HG03521 (cell line): Measurements from ENCODE around the gene TXNDC17.
"Not testable (repeated sequence)": the region's sequence is repeated elsewhere in the genome, so short reads cannot be mapped to it uniquely, and the experiment has no call there.

Source experiments
- ATAC-seq: cut with Tn5 transposase; IDR thresholded peaks from one replicate; pipeline ENCODE4 v1.9.1; 2021; ENCODE audit warnings: mild to moderate bottlenecking, moderate library complexity; ENCODE audit not compliant: unreplicated experiment

TXNDC17 gene

GRCh38 chr17:6682339-6682738, 41.5 kb downstream of the TXNDC17 start:
- ATAC-seq, result no peak

DNA sequence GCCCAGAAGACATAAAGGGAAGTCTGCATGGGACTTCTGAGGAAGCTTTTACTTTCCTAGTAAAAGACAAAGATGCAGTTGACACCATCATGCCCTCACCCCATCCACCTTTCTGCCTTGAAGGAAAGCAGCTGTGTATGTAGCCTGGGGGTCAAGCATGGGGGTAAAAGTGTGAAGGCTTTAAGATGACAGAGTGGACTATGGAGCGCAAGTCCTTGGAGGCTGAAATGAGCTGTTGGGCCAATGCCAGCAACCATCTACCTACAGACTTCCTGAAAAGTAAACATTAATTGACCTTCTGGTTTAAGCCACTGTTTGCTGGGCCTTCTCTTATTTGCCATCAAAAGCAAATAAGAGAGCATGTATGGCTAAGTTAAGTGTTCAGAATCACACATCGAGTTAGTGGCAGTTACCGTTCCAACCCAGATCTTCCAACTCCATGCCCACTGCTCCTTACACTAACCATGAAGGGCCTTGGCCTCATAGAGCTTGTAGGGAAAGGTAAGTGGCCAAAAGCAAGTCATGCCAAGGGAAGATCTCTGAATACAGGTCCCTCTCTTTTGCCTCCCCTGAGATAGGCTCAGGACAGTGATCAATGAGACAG, 42.3 kb downstream of the TXNDC17 start:
- ATAC-seq, result no peak

DNA sequence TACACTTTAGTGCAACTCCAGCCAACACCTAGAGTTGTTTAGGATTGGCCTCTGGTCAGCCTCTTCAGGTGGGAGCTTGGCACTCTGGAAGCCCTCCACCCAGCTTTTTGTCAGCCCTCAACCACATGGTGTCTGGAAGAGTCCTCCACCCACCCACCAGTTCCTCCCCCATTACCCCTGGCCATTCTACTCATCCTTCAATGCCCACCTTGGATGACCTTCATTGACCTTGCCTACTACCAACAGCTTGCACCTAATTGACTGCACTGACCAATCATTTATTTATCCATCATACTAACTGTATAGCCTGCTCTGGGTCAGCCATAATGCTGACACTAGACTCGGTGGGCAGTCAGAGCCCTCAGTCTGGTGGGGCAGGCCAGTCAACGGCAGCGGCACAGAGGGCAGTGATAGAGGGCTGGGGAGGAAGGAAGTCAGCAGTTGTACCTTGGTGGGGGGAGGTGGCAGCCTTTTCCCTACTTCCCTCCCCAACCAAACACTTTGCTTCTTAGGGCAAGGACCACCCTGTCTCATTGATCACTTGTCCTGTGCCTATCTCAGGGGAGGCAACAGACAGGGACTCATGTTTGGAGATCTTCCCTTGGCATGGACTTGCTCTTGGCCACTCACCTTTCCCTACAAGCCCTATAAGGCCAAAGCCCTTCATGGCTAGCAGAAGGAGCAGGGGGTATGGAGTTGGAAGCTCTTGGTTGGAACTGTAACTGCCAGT, 43.0 kb downstream of the TXNDC17 start:
- no peak for ATAC-seq

- no peak for ATAC-seq
Observed at GRCh38 chr17:6684460-6684783, 43.6 kb downstream of the TXNDC17 start.

GRCh38 chr17:6684881-6685767, 44.3 kb downstream of the TXNDC17 start:
- ATAC-seq, result no peak

- no peak for ATAC-seq
Observed at GRCh38 chr17:6686026-6686425, 45.2 kb downstream of the TXNDC17 start.

DNA sequence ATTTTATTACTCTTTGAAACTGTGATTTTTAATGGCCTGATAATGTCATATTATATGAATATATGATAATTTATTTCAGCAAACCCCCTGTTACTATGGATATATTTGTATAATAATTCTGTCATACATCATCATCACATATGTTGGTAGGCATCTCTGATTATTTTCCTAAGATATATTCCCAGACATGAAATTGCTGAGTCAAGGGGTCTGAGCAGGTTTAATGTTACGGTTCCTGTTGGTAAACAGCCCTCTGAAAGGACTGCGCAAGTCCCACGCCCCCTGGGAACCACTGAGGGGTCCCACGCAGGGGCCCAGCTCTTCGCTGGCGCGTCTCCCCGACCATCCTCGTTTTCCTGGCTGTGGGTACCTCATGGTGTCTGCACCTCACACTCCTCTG, 48.1 kb downstream of the TXNDC17 start:
- no peak for ATAC-seq

DNA sequence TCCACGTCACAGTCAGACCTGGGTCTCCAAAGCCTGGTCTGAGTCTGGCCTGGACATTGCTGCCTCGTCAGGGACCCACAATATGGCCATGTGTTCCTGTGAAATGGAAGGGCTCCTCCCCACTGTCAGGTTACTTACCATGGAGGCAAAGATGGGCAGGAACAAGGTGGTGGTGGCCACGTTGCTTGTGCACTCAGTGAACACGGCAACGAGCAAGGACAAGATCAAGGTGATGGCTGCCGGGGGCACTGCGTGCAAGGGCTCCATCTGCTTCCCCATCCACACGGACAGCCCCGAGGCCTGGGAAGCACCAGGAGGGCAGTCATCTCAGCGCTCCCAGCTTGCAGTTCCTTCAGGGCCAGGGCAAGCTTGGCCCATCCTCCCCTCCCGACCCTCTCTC, 49.8 kb downstream of the TXNDC17 start:
- no peak for ATAC-seq

DNA sequence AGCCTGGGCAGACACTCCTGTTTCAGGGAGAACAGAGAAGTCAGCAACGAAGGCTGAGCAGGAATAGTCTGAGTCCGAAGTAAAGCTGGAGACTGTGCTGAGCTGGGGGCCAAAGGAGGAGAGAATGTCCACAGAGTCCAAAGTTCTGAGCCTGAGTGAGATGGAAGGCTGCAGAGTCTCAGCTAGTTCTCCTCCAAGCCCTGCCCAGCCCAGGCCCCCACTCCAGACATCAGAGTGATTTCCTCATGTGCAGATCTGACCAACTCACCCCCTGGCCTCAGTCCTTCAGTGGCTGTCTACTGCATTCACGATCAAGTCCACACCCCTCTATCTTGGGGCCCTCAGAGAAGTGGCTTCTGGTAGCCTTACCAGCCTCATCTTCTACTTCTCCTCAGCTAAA, 50.7 kb downstream of the TXNDC17 start:
- ATAC-seq, result no peak

GRCh38 chr17:6691958-6692357, 51.1 kb downstream of the TXNDC17 start:
- not testable (repeated sequence) for ATAC-seq
